Right ventricle myocardium inferior (tissue), 1 donor: ENCODE data around the gene CLEC18B. TPM values are rescaled to one million over a fixed set of nuclear protein-coding genes. Genes with fewer than 3 reads are reported as not detected.
"Not testable (repeated sequence)": the region's sequence is repeated elsewhere in the genome, so short reads cannot be mapped to it uniquely, and the experiment has no call there.

Source experiments
- ATAC-seq: fragments of 200-7000 bp; cut with Tn5 transposase; one replicate; pipeline ENCODE4 v1.9.1; 2020; ENCODE audit warnings: mild to moderate bottlenecking, moderate library complexity
- DNase-seq: peaks from one replicate; pipeline ENCODE4 v3.0.0; 2021; ENCODE audit errors: missing footprints
- intact Hi-C: fragments of 100-400 bp; cut with DNase I; formaldehyde crosslinking; loops from one replicate; pipeline ENCODE4 v1.11.0; 2022
- total RNA-seq: library from RNA; stranded (reverse); fragmentation: NEBNext Ultra II Directional; extraction: Animal tissue kit (Norgen Biotek cat#: 25700); gene quantifications from one replicate; pipeline ENCODE4 v1.2.1, GENCODE V29; 2021
- donor health status: DM: no; HTN: yes; CAD: no; lungs with severe emphysema.

The CLEC18B gene
- total RNA-seq, 1 donor from 2014 or later, result 0.51 TPM

DNA sequence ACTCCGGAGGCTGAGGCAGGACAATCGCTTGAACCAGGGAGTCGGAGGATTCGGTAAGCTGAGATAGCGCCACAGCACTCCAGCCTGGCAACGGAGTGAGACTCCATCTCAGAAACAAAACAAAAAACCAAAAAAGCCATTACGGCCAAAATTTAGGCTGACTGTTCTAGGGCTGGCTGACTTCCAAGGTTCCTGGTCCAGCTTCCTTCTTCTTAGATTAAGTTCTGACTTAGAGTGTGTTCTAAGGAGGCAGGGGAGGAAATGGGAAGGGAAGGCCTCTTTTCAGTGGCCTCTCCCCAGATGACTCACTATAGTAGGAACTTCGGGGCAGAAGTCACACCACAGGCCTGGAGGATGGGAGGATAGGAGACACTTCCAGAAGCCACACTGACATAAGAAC lies 27.7 kb upstream of the CLEC18B start:
- intact Hi-C loops, result no loop called here
- DNase-seq (peak; percentile 75), ATAC-seq (peak; percentile 95)

DNA sequence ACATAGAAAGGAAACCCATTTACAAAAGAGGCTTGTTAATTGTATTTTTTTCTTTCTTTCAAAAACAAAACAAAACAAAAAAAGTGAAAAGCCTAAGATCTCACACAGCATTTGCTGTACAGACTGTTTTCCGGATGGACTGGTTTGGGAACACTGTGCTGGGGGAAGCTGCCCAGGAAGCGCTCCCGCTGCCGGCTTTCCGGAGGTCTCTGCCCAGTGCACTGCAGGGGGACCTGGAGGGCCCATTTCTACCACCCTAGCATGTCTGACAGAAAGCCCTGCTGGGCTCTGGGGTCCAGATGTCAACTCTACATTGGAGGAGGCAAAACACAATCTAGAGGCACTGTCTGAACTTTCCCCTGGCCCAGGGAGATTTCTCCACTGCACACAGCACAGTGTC lies 26.3 kb upstream of the CLEC18B start:
- ATAC-seq, result no peak
- intact Hi-C loops, result no loop called here
- DNase-seq, result no peak

DNA sequence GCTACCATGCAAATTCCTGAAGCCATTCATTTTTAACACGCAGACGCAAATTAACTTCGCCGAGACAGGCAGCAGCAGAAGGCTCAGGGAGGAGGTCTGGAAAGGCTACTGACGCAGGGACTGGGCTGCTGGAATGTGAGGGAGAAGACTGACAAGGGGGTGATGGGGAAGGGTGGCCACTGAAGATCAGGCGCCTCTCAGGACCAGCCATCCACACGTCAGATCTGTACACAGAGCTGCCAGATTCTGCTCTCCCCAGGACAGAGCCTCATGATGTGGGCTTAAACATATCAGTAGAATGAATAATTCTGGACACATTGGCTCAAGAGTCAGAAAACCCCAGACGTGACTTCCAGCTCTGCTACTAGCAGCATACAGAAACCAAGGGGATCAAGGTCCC lies 25.6 kb upstream of the CLEC18B start:
- no peak for ATAC-seq
- intact Hi-C loops, result no loop called here

DNA sequence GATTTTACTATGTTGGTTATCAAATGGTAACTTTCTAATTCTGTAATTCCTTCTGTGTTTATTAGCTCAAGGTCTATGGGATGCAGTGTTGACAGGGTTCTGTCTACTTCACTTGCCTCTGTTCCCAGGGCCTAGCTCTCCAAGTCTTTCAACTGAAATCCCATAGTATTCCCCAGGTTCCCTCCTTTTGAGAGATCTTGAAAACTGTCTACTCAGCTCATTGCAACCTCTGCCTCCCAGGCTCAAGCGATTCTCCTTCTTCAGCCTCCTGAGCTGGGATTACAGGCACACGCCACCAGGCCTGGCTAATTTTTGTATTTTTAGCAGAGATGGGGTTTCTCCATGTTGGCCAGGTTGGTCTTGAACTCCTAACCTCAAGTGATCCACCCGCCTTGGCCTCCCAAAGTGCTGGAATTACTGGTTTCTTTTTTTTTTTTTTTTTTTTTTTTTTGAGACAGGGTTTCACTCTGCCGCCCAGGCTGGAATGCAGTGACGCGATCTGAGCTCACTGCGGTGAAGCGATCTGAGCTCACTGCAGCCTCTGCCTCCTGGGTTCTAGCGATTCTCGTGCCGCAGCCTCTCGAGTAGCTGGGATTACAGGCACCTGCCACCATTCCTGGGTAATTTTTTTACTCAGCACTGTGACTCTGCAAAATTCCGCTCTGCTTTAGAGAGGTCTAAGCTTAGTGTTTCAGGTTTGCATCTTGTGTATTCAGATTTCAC lies 22.5 kb upstream of the CLEC18B start:
- ATAC-seq, intact Hi-C loops: not testable (repeated sequence)

More for the DNA sequence above, 25.6 kb upstream of the CLEC18B start:
- no peak for DNase-seq

GRCh38 chr16:74439685-74440084 lies 18.4 kb upstream of the CLEC18B start:
- no peak for ATAC-seq
- DNase-seq, result no peak
- intact Hi-C loops, result no loop called here

More for the DNA sequence above, 22.5 kb upstream of the CLEC18B start:
- not testable (repeated sequence) for DNase-seq

DNA sequence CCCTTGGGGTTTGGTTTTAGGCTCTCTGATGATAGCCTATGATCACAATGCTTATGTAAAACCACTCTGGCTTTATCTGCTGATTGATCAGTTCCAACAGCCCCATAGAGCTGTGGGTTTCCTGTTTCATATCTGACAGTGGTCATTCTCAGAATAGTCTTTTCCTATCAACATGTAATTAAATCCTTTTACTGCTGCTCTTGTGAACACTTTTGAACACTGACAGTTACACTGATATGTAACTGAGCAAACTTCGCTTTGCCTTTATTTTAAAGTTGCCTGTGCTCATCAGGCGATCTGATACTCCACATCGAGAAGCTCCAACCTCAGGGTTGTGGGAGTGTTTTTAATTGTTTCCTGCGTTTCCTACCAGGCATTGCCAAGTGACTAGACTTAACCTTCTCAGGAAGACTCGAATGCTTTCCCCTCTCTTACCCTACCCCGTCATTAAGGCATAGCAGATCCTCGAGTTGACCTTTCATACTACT lies 17.3 kb upstream of the CLEC18B start:
- DNase-seq (no peak), ATAC-seq (no peak)
- intact Hi-C loops, result no loop called here

- DNase-seq, result no peak
- no peak for ATAC-seq
- intact Hi-C loops, result loop anchor here (5.0 kb wide), 1 partner anchor 114 kb away; no protein-coding TSS in a partner anchor
Observed at GRCh38 chr16:74431516-74431915, 10.2 kb upstream of the CLEC18B start.

GRCh38 chr16:74430036-74430712 lies 8.9 kb upstream of the CLEC18B start:
- intact Hi-C loops, result loop anchor here (5.0 kb wide), 1 partner anchor 113 kb away; no protein-coding TSS in a partner anchor
- DNase-seq (peak; percentile 72), ATAC-seq (peak; percentile 70)

DNA sequence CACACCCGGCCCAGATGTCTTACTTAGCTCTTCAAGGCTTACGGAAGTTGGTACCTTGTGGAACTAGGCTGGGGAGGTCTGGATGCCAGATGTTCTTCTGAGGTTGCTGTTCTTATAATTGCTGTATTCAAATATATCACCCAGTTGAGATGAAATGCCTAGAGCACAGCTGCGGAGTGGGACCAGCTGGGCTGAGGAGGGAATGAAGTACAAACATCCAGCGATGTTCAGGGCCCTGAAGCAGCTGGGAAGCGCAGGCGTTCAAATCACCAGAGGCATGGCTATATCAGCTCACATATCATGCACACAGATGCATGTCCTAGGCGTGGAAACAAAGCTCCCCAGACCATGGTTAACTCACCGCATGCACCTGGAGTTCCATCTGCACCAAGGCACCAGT lies 7.2 kb upstream of the CLEC18B start:
- intact Hi-C loops, DNase-seq: not testable (repeated sequence)
- peak; percentile 29 for ATAC-seq

DNA sequence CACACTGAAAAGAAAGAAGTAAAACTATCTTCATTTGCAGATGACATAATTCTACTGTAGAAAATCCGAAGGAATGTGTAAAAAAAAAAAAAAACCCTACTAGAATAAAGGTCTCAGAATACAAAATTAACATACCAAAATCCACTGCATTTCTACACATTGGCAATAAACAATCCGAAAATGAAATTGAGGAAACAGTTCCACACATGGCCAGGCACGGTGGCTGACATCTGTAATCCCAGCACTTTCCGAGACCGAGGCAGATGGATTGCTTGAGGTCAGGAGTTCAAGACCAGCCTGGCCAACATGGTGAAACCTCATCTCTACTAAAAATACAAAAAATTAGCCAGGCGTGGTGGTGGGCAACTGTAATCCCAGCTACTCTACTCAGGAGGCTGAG lies 4.5 kb upstream of the CLEC18B start:
- intact Hi-C loops, DNase-seq, ATAC-seq: not testable (repeated sequence)

GRCh38 chr16:74423721-74424120 lies 2.4 kb upstream of the CLEC18B start:
- ATAC-seq, intact Hi-C loops, DNase-seq: not testable (repeated sequence)

GRCh38 chr16:74422086-74422485 lies 808 bp upstream of the CLEC18B start:
- DNase-seq, ATAC-seq, intact Hi-C loops: not testable (repeated sequence)

GRCh38 chr16:74421482-74421785 lies 156 bp upstream of the CLEC18B start:
- DNase-seq, ATAC-seq, intact Hi-C loops: not testable (repeated sequence)

GRCh38 chr16:74419811-74420210 lies 1.5 kb downstream of the CLEC18B start:
- DNase-seq, ATAC-seq: not testable (repeated sequence)

DNA sequence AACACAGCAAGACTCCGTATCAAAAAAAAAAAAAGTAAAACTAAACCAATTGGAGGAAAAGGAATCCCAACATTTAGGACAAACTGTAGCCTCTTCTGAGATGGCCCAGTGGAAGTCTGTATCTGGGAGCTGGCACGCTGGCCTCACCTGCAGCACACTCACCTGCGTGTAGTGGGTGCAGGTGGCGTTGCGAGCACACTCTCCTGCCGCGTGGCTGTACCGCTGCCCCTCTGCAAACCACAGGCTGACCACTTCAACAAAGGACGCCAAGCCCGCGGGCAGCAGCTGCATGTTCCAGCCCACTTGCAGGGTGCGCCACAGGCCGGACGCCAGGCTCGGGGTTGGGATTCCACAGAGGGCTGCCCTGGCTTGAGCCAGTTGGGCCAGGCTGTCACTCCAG lies 3.4 kb downstream of the CLEC18B start:
- ATAC-seq, DNase-seq, intact Hi-C loops: not testable (repeated sequence)

More at GRCh38 chr16:74419811-74420210, 1.5 kb downstream of the CLEC18B start:
- intact Hi-C loops, result not testable (repeated sequence)

DNA sequence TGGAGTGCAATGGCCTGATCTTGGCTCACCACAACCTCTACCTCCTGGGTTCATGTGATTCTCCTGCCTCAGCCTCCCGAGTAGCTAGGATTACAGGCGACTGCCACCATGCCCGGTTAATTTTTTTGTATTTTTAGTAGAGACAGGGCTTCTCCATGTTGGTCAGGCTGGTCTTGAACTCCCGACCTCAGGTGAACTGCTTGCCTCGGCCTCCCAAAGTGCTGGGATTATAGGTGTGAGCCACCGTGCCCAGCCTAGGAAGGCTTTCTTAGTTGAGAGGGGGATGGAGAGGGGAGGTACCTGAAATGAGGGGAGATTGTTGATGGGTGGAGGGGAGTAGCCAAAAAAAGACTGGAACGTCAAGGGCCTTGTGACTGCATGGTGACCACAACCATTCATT lies 7.4 kb downstream of the CLEC18B start:
- DNase-seq, intact Hi-C loops, ATAC-seq: not testable (repeated sequence)

DNA sequence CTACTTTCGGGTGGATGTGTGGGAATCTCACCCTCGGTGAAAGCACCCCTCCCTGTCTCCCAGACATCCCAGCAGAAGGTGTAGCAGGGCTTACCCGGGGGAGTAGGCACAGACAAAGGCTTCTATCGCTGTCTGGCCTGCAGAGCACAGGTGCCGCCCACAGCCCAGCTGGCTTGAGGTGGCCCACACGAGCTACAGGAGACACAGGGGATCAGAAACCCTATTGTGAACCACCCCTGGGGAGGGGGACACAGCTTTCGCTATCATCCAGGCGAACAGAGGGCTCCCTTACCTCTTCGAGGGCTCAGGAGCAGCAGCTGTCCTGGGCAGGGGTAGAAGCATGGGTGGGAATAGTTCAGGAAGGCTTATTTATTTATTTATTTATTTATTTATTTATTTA lies 7.8 kb downstream of the CLEC18B start:
- intact Hi-C loops, ATAC-seq: not testable (repeated sequence)

GRCh38 chr16:74412775-74413390 lies 8.4 kb downstream of the CLEC18B start:
- ATAC-seq, DNase-seq, intact Hi-C loops: not testable (repeated sequence)

More for the DNA sequence above, 7.8 kb downstream of the CLEC18B start:
- DNase-seq, result not testable (repeated sequence)

DNA sequence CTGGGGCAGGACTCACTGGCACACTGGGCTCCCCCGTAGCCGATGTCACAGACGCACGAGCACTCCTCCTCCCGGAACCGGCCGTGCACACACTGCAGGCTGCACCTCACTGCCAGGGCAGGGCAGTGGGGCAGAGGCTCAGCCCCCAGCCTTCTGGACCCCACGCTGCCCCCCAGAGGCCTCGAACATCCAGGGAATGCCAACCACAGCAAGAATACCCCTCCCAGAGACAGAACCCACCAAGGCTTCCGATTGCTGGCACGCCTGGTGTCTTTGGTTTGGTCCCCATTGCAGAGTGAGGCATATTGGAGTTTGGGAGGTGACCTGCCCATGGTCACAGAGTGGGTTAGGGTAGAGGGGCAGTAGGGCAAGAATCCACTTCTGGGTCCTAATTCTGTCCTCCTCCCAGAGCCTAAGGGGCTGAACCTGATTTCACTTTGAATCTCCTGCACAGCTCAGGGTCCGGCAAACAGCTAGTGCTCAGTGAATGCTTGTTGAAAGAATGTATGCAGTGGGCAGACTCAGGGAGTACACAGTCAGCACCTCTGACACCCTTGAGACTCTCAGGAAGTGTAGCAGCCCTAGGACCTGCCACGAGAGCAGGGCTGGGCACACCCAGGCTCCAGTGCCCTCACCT lies 9.0 kb downstream of the CLEC18B start:
- intact Hi-C loops, DNase-seq, ATAC-seq: not testable (repeated sequence)
